ENCODE data around the gene C17orf78.
A peak's percentile ranks its signal among the peaks of the same experiment; 100 is the strongest.
"Not testable (repeated sequence)": the region's sequence is repeated elsewhere in the genome, so short reads cannot be mapped to it uniquely, and the experiment has no call there.

Gene C17orf78
- total RNA-seq: 0 reads per million in 4 experiments

GRCh38 chr17:37375706-37376105 is at the start of gene C17orf78:
TSS of gene C17orf78 (plus strand) at chr17:37375985. CDS start at chr17:37376093, 108 bp downstream.
- DNase-seq: no peak

GRCh38 chr17:37327341-37328090 is 48.3 kb upstream of the C17orf78 start:
- DNase-seq: no peak

- no peak for DNase-seq
Observed at GRCh38 chr17:37338847-37339246, 36.9 kb upstream of the C17orf78 start.

- DNase-seq: no peak
Observed at GRCh38 chr17:37339321-37339720, 36.5 kb upstream of the C17orf78 start.

GRCh38 chr17:37340804-37341203 is 35.0 kb upstream of the C17orf78 start:
- no peak for DNase-seq

- no peak for DNase-seq
Observed at GRCh38 chr17:37342589-37342988, 33.2 kb upstream of the C17orf78 start.

- DNase-seq: no peak
Observed at GRCh38 chr17:37344519-37344918, 31.3 kb upstream of the C17orf78 start.

GRCh38 chr17:37346863-37347402 is 28.9 kb upstream of the C17orf78 start:
- DNase-seq: not testable (repeated sequence)

- DNase-seq: not testable (repeated sequence)
Observed at GRCh38 chr17:37356796-37357569, 18.8 kb upstream of the C17orf78 start.

GRCh38 chr17:37358098-37358829 is 17.5 kb upstream of the C17orf78 start:
- peak; percentile 9 for DNase-seq

- peak; percentile 87 for DNase-seq
Observed at GRCh38 chr17:37358830-37359681, 16.7 kb upstream of the C17orf78 start.

GRCh38 chr17:37359682-37360188 is 16.1 kb upstream of the C17orf78 start:
- no peak for DNase-seq

GRCh38 chr17:37360632-37361031 is 15.2 kb upstream of the C17orf78 start:
- DNase-seq: no peak

GRCh38 chr17:37361543-37361942 is 14.2 kb upstream of the C17orf78 start:
- no peak for DNase-seq

- no peak for DNase-seq
Observed at GRCh38 chr17:37365589-37365988, 10.2 kb upstream of the C17orf78 start.

- DNase-seq: no peak
Observed at GRCh38 chr17:37368577-37368976, 7.2 kb upstream of the C17orf78 start.

GRCh38 chr17:37373530-37374159 is 2.1 kb upstream of the C17orf78 start:
- peak; percentile 18 for DNase-seq

GRCh38 chr17:37382056-37382455 is 6.3 kb downstream of the C17orf78 start:
- no peak for DNase-seq

- DNase-seq: no peak
Observed at GRCh38 chr17:37384560-37385149, 8.9 kb downstream of the C17orf78 start.

GRCh38 chr17:37385474-37385990 is 9.7 kb downstream of the C17orf78 start:
- DNase-seq: no peak

- DNase-seq: no peak
Observed at GRCh38 chr17:37386462-37386861, 10.7 kb downstream of the C17orf78 start.

Measured in effector CD8-positive, alpha-beta T cell (primary cell).